Measurements from ENCODE around the gene ZSCAN9.

The ZSCAN9 gene

DNA sequence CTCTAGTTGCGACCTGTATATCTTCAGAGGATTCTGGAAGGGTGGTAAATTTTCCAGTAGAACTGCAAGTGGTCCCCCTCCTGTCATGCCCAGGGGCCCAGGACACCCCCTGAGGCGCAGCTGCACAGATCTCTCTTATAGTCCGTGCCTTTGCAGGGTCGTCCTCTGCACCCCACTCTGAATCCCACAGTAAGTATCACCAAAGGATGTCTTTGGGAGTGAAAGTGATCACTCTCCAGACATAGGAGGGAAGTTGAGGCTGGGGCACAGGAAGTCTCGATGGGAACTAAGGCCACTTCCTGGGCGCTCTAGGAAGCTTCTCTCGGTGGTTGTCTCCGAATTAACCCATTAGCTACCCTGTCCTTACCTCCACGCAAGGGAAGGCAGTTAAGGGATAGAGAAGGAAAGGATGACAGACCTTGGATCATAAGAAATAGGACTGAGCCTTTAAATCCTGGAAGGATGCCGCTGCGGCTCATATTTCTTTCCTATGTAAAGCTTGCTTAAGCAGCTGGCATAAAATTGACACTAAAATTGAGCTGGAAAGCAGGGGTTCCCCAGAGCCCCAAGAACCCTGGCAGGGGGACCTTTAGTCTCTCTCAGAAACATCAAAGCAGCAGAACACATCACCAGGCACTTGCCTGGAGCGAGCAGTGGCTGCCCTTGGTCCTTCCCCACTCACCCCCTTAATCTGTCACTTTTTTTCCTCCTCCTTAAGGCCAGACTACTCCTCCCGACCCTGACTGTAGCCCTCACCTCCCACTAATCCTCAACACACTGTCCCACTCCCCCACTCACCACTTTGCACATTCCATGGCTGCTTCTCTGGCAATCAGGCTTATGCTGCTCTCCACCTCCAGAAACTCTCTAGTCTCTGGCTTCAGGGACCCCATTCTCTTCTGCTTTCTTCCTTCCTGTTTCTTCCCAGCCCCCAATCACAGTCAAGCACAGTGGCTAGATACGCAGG is 27.2 kb downstream of the ZSCAN9 start, which contains the start of gene ZKSCAN4:
ZKSCAN4 (minus strand) TSS at position 261 of the 967 bp plus-strand sequence. CDS start 289 bp downstream, outside the sequence.
- in situ Hi-C loops (cut with MboI; ENCODE audit: low sequenced_read_pairs, unreplicated experiment): no loop called here
- peak; percentile 79 for DNase-seq (ENCODE audit: low spot score)
- TF ChIP-seq, protein P1, sequence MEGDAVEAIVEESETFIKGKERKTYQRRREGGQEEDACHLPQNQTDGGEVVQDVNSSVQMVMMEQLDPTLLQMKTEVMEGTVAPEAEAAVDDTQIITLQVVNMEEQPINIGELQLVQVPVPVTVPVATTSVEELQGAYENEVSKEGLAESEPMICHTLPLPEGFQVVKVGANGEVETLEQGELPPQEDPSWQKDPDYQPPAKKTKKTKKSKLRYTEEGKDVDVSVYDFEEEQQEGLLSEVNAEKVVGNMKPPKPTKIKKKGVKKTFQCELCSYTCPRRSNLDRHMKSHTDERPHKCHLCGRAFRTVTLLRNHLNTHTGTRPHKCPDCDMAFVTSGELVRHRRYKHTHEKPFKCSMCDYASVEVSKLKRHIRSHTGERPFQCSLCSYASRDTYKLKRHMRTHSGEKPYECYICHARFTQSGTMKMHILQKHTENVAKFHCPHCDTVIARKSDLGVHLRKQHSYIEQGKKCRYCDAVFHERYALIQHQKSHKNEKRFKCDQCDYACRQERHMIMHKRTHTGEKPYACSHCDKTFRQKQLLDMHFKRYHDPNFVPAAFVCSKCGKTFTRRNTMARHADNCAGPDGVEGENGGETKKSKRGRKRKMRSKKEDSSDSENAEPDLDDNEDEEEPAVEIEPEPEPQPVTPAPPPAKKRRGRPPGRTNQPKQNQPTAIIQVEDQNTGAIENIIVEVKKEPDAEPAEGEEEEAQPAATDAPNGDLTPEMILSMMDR (IDR thresholded peaks at IDR 0.05; ENCODE audit: borderline replicate concordance, control extremely low read depth, extremely low read depth, insufficient read depth, missing control alignments): no peak

DNA sequence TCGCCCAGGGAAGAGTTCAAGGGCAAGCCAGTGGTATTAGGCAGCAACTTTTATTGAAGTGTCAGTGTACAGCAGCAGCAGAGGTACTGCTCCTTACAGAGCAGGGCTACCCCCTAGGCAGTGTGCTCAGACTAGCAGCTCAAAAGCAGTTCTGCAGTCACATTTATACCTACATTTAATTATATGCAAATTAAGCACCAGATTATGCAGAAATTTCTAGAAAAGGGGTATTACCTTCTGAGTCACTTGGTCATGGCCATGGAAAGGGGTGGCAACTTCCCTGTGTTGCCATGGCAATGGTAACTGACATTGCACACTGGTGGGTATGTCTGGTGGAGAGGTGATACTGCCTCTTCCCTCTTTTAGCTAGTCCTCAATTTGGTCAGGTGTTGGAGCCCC is 29.0 kb downstream of the ZSCAN9 start:
- TF ChIP-seq, protein P1 (IDR thresholded peaks at IDR 0.05; ENCODE audit: borderline replicate concordance, control extremely low read depth, extremely low read depth, insufficient read depth, missing control alignments): no peak
- DNase-seq (ENCODE audit: low spot score): no peak
- in situ Hi-C loops (cut with MboI; ENCODE audit: low sequenced_read_pairs, unreplicated experiment): no loop called here

DNA sequence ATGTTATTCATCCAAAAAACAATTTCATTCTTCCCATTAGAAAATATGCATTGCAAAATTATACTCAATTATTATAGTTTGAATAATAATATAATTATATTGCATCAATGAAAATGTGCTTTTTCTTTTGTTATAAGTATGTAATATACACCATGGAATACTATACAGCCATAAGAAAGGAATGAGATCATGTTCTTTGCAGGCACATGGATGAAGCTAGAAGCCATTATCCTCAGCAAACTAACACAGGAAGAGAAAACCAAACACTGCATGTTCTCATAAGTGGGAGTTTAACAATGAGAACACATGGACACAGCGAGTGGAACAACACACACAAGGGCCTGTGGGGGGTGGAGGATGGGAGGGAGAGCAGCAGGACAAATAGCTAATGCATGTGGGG is 32.0 kb downstream of the ZSCAN9 start:
- in situ Hi-C loops (cut with MboI; ENCODE audit: low sequenced_read_pairs, unreplicated experiment): no loop called here
- TF ChIP-seq, protein P1 (IDR thresholded peaks at IDR 0.05; ENCODE audit: borderline replicate concordance, control extremely low read depth, extremely low read depth, insufficient read depth, missing control alignments): no peak

DNA sequence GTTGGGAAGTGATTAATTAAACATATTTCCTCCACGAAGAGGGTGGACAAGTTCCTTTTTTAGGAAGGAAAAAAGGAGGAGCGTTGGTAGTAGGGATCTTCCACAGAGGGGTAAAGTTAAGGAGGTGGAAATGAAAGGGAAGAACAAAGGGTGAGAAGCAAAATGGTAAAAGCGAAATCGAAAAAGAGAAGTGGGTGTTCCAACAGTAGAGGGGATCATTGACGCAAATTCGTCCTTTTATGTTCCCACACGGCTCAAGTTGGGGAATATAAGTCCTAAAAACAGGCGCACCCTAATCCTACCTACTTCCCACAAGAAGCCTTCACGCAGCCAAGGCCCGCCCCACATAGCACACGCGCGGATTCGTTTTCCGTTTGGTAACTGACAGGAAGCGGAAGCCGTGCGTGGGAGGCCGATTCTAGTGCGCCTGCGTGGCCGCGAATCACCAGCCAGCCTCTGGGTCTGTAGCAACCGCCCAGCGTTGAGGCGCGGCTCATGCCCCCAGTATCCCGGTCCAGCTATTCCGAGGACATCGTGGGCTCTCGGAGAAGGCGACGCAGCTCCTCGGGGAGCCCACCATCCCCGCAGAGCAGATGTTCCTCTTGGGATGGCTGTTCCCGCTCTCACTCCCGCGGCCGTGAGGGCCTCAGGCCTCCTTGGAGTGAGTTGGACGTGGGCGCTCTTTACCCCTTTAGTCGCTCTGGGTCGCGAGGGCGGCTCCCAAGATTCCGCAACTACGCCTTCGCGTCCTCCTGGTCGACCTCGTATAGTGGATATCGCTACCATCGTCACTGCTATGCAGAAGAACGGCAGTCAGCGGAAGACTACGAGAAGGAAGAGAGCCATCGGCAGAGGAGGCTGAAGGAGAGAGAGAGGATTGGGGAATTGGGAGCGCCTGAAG is 34.1 kb downstream of the ZSCAN9 start, which contains the start of gene NKAPL:
NKAPL (plus strand) TSS at position 421 of the 901 bp plus-strand sequence; CDS start at position 496, 75 bp downstream.
- DNase-seq (ENCODE audit: low spot score): peak; percentile 64
- TF ChIP-seq, protein P1 (IDR thresholded peaks at IDR 0.05; ENCODE audit: borderline replicate concordance, control extremely low read depth, extremely low read depth, insufficient read depth, missing control alignments): no peak
- in situ Hi-C loops (cut with MboI; ENCODE audit: low sequenced_read_pairs, unreplicated experiment): no loop called here

More for the DNA sequence above, 32.0 kb downstream of the ZSCAN9 start:
- no peak for DNase-seq (ENCODE audit: low spot score)

DNA sequence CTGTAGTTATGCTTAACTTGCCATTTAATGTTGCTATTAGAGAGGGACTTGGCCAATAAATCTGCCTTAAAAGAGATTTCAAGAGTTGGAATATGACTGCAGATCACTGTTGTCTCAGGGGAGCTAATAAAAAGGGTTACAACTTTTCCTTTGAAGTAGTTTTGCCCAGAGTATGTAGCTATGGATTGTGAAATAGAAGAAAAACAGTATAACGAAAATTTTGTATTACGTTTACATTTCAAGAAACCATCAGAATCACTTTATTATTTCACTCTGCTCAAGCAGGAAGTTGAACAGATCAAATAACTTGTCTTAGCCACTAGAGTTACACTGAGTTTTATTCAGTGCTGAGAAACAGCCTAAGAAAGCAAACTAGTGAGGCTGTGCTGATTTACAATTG is 38.8 kb downstream of the ZSCAN9 start:
- TF ChIP-seq, protein P1 (IDR thresholded peaks at IDR 0.05; ENCODE audit: borderline replicate concordance, control extremely low read depth, extremely low read depth, insufficient read depth, missing control alignments): no peak
- in situ Hi-C loops (cut with MboI; ENCODE audit: low sequenced_read_pairs, unreplicated experiment): no loop called here
- no peak for DNase-seq (ENCODE audit: low spot score)

DNA sequence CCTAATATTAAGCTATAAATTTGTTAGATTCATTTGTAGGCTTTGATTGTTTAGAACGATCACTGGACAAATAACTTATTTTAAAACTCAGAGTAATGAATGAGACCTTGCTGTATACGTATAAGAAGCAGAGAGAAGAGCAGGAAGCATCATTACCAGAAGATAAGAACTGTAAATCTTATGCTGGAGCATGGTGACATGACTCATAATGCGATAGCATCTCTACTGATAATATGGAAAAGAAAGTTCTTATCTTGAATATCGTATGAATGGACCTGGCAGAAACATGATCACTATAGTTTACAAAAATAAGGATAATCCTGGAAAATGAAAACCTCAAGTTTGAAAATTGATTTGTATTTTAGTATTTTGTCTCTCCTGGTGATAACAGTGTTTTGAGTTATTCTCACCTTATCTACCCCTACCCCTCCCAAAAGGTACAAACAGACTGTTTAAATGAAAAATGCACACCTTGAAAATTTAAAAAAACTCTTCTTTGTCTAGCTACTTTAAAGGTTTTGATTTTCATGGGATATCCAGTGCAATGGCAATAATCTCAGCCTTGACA is 39.8 kb downstream of the ZSCAN9 start:
- in situ Hi-C loops (cut with MboI; ENCODE audit: low sequenced_read_pairs, unreplicated experiment): no loop called here
- DNase-seq (ENCODE audit: low spot score): no peak
- TF ChIP-seq, protein P1 (IDR thresholded peaks at IDR 0.05; ENCODE audit: borderline replicate concordance, control extremely low read depth, extremely low read depth, insufficient read depth, missing control alignments): no peak

All from GM13976 (cell line).